Measurements from ENCODE around the gene SCYL2. TPM values are rescaled to one million over a fixed set of nuclear protein-coding genes. Genes with fewer than 3 reads are reported as not detected.
"Not testable (repeated sequence)": the region's sequence is repeated elsewhere in the genome, so short reads cannot be mapped to it uniquely, and the experiment has no call there.

SCYL2 gene
- 10 to 100 TPM; 21.9 to 25.4 TPM for total RNA-seq

GRCh38 chr12:100266835-100267602, at the start of gene SCYL2, which contains the start of gene DEPDC4:
SCYL2 (plus strand) TSS chr12:100267177; CDS start chr12:100282971, 15,794 bp downstream.
DEPDC4 (minus strand) TSS chr12:100267079; CDS start chr12:100267076, 3 bp downstream.
- CTCF ChIA-PET: interaction anchor here (1.2 to 2.5 kb wide), 3 partner anchors 11 to 112 kb away, joined by 4 to 6 read pairs (median 5); partner anchors contain the start of gene ACTR6
- intact Hi-C loops (cut with micrococcal nuclease): loop anchor here (5.0 kb wide), 1 partner anchor 65 kb away; the partner anchor contains the start of gene ACTR6
- peak within 1 kb of the TSS; percentile 98 for H3K27ac Mint-ChIP-seq

GRCh38 chr12:100219328-100220109, 47.5 kb upstream of the SCYL2 start:
- Mint-ChIP-seq H3K27me3 (no peaks in the 10 kb centered on the region), H3K9me3 (no peaks in the 10 kb centered on the region), H3K4me3 (no peak overlapping the region), H3K36me3 (ENCODE audit: low read depth) (peaks cover 12% of the 10 kb centered on the region), H3K4me1 (ENCODE audit: low read depth) (no peaks in the 10 kb centered on the region), H3K27ac (no peak overlapping the region)
- DNase-seq (no peak), ATAC-seq (no peak)
- ChIA-PET POLR2A (no interaction called here), CTCF (no interaction called here)
- no peak for TF ChIP-seq CTCF (IDR thresholded peaks at IDR 0.05)
- intact Hi-C loops (cut with micrococcal nuclease): no loop called here

More at GRCh38 chr12:100266835-100267602, at the start of gene SCYL2, which contains the start of gene DEPDC4:
- H3K9me3 Mint-ChIP-seq: no peaks in the 10 kb centered on the region
- peaks cover 4% of the 10 kb centered on the region for H3K36me3 Mint-ChIP-seq (ENCODE audit: low read depth)
- H3K27me3 Mint-ChIP-seq: no peaks in the 10 kb centered on the region
- peak; percentile 97 for DNase-seq
- H3K4me3 Mint-ChIP-seq: peak within 1 kb of the TSS; percentile 86
- peak; percentile 96 for ATAC-seq
- peaks cover 25% of the 10 kb centered on the region for H3K4me1 Mint-ChIP-seq (ENCODE audit: low read depth)
- POLR2A ChIA-PET: interaction anchor here (0.6 to 1.4 kb wide), 5 partner anchors 17 to 306 kb away, joined by 3 to 8 read pairs (median 3); partner anchors contain the start of gene ACTR6
- no peak for TF ChIP-seq CTCF (IDR thresholded peaks at IDR 0.05)

- H3K4me1 Mint-ChIP-seq (ENCODE audit: low read depth): no peaks in the 10 kb centered on the region
These were observed 45.5 kb upstream of the SCYL2 start for GRCh38 chr12:100221523-100221922.

GRCh38 chr12:100222173-100222572, 44.8 kb upstream of the SCYL2 start:
- H3K4me1 Mint-ChIP-seq (ENCODE audit: low read depth); DNase-seq; H3K4me3 Mint-ChIP-seq; H3K27me3 Mint-ChIP-seq; CTCF ChIA-PET; intact Hi-C loops (cut with micrococcal nuclease); POLR2A ChIA-PET; H3K9me3 Mint-ChIP-seq; ATAC-seq; H3K27ac Mint-ChIP-seq: not testable (repeated sequence)
- H3K36me3 Mint-ChIP-seq (ENCODE audit: low read depth): peaks cover 11% of the 10 kb centered on the region

More at GRCh38 chr12:100221523-100221922, 45.5 kb upstream of the SCYL2 start:
- no peak for DNase-seq
- no peak overlapping the region for H3K27ac Mint-ChIP-seq
- intact Hi-C loops (cut with micrococcal nuclease): no loop called here
- TF ChIP-seq CTCF (IDR thresholded peaks at IDR 0.05): no peak
- H3K4me3 Mint-ChIP-seq: no peak overlapping the region
- H3K9me3 Mint-ChIP-seq: no peaks in the 10 kb centered on the region
- ChIA-PET CTCF (interaction anchor here (1.5 kb wide), 1 partner anchor 21 kb away, joined by 3 read pairs; the partner anchor contains the start of gene ACTR6), POLR2A (no interaction called here)
- peaks cover 11% of the 10 kb centered on the region for H3K36me3 Mint-ChIP-seq (ENCODE audit: low read depth)
- ATAC-seq: no peak
- H3K27me3 Mint-ChIP-seq: no peaks in the 10 kb centered on the region

GRCh38 chr12:100225491-100225890, 41.5 kb upstream of the SCYL2 start:
- H3K36me3 Mint-ChIP-seq (ENCODE audit: low read depth): peaks cover 11% of the 10 kb centered on the region
- no peak overlapping the region for H3K27ac Mint-ChIP-seq
- intact Hi-C loops (cut with micrococcal nuclease): no loop called here
- no peak for TF ChIP-seq CTCF (IDR thresholded peaks at IDR 0.05)
- no peak for ATAC-seq
- no peaks in the 10 kb centered on the region for H3K27me3 Mint-ChIP-seq
- H3K9me3 Mint-ChIP-seq: no peaks in the 10 kb centered on the region
- no peaks in the 10 kb centered on the region for H3K4me1 Mint-ChIP-seq (ENCODE audit: low read depth)
- ChIA-PET POLR2A (no interaction called here), CTCF (no interaction called here)
- no peak for DNase-seq
- no peak overlapping the region for H3K4me3 Mint-ChIP-seq

Measured in activated CD8-positive, alpha-beta T cell treated with anti-CD3 and anti-CD28 coated beads for 36 hours (primary cell).